ENCODE results near the gene ARMCX2.

Gene ARMCX2

DNA sequence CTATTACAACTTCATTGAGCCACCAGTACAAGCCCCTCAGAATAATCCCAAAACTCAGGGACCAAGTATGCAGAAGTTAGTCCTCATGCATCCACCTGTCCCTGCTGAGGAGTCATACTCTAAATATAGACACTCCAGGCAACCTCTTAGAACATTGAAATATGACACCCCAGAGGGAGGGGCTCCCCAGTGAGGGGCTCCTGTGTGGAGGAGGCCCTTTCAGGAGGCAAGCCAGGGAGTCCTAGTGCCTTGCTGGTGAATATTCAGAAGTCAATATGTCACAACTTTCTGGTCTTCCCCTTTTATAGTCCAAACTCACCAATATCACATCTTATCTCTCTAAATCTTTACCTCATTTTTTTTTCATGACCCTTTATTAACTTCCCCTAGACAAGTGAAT is 40.3 kb downstream of the ARMCX2 start:
- Mint-ChIP-seq H3K27me3 (ENCODE audit: low read depth) (no peaks in the 10 kb centered on the region), H3K4me3 (peak overlapping the region; percentile 97 to 99 (median 97)), H3K36me3 (ENCODE audit: low read depth) (peaks cover 12% of the 10 kb centered on the region), H3K27ac (peak overlapping the region; percentile 85 to 98 (median 92)), H3K9me3 (peaks cover 10% of the 10 kb centered on the region), H3K4me1 (peaks cover 35% of the 10 kb centered on the region)
- no peak for TF ChIP-seq CTCF (IDR thresholded peaks at IDR 0.05; ENCODE audit: unreplicated experiment in 3 of 3)

GRCh38 chrX:101617211-101618191 is 42.1 kb downstream of the ARMCX2 start, which contains the start of gene ARMCX6:
TSS of gene ARMCX6 (minus strand) at chrX:101618000. CDS start at chrX:101616620, 1,380 bp downstream.
- peaks cover 29% of the 10 kb centered on the region for H3K4me1 Mint-ChIP-seq
- H3K9me3 Mint-ChIP-seq = peaks cover 5% of the 10 kb centered on the region
- peak within 1 kb of the TSS; percentile 92 to 98 (median 93) for H3K27ac Mint-ChIP-seq
- H3K36me3 Mint-ChIP-seq (ENCODE audit: low read depth) = peaks cover 6% of the 10 kb centered on the region
- H3K27me3 Mint-ChIP-seq (ENCODE audit: low read depth) = no peaks in the 10 kb centered on the region
- H3K4me3 Mint-ChIP-seq = peak within 1 kb of the TSS; percentile 97 to 99 (median 97)
- TF ChIP-seq CTCF (IDR thresholded peaks at IDR 0.05; ENCODE audit: unreplicated experiment in 3 of 3) = peak in 2 of 3 experiments; percentile 33 to 42

DNA sequence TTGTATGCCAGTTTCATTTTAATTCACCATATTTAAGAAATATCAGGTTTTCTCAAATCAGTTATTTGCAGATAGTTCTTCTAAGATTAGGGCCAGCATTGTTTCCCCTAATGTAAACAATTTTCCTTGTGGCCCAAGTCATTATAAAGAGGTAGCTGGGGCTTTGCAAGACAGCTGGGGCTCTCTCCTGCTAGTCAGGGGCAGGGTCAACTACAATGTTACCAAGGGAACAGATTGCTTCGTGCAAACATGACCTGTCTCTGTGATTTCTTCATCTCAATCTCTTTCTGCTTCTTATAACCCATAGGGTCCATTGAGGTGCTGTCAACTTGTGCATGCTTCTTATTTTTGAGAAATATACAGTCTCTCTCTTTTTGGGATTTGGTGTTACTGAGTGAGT is 53.9 kb downstream of the ARMCX2 start:
- Mint-ChIP-seq H3K9me3 (peaks cover 3% of the 10 kb centered on the region), H3K4me1 (peaks cover 15% of the 10 kb centered on the region), H3K36me3 (ENCODE audit: low read depth) (no peaks in the 10 kb centered on the region), H3K27me3 (ENCODE audit: low read depth) (no peaks in the 10 kb centered on the region), H3K27ac (no peak overlapping the region), H3K4me3 (no peak overlapping the region)
- TF ChIP-seq CTCF (IDR thresholded peaks at IDR 0.05; ENCODE audit: unreplicated experiment in 3 of 3) = no peak
